GM04503 (cell line): Measurements from ENCODE around the gene SPSB3.
A peak's percentile ranks its signal among the peaks of the same experiment; 100 is the strongest.

ENCODE experiments used
- DNase-seq: peaks from one replicate; pipeline ENCODE4 v3.0.0-alpha.2; 2012; ENCODE audit warnings: low read depth

The SPSB3 gene

GRCh38 chr16:1763521-1764511 is 18.6 kb downstream of the SPSB3 start:
- no peak for DNase-seq

GRCh38 chr16:1762879-1763520 is 19.4 kb downstream of the SPSB3 start:
- DNase-seq: no peak

GRCh38 chr16:1762196-1762878 is 20.0 kb downstream of the SPSB3 start:
- no peak for DNase-seq

DNA sequence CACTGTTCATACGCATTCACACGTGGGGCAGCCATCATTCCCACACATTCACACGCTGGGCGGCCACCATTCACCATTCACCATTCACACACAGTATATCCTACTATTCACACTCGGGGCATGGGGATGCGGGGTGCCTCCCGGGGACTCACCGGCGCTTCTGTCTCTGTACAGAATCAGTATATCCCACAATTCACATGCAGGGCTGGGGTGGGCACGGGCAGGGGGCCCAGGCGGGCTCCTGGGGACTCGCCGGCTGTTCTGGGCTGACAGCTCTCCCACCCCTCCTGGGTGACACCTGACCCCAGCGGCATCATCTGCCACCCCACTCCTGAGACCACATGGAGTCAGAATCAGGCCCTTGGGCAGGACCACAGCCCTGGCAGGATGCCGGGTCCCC is 20.6 kb downstream of the SPSB3 start:
- no peak for DNase-seq

DNA sequence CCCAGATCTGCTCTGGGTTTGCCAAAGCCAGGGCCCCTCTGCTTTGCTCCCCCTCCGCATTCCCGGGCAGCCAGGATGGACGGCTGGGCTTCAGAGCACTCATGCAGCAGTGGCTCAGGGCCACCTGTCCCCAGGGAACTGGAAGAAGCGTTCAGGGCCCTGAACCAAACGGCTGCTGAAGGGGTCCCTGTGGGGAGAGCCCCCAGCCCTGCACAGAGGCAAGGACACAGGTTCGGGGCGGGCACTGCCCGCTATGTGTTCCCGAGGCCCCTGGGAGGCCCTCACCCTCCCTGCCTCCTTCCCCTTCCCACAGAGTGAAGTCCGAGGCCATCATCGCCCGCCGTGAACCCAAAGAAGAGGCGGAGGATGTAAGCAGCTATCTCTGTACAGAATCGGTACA is 21.5 kb downstream of the SPSB3 start:
- no peak for DNase-seq

DNA sequence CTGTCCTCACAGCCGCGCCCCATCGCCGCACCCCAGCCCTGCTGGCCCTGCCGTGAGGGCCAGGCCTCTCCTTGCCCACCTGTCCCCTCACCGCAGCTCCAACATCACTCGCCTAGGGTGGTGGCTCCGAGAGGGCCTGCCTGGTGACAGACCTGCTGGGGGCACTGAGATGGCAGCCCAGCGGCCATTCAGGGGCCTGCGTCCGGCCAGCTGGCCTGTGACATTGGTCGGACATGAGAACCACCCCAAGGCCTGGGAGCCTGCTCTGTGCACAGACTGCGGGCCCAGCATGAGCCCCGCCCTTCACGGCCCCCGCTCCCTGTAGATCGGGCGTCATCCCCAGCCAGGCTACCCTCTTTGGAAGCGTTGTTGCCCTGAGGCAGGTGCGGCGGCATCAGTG is 22.9 kb downstream of the SPSB3 start:
- DNase-seq: no peak

- no peak for DNase-seq
Measured at GRCh38 chr16:1758923-1759322, 23.4 kb downstream of the SPSB3 start.

- DNase-seq: no peak
Measured at GRCh38 chr16:1757714-1758461, 24.5 kb downstream of the SPSB3 start.

- no peak for DNase-seq
Measured at GRCh38 chr16:1754204-1754603, 28.2 kb downstream of the SPSB3 start.

DNA sequence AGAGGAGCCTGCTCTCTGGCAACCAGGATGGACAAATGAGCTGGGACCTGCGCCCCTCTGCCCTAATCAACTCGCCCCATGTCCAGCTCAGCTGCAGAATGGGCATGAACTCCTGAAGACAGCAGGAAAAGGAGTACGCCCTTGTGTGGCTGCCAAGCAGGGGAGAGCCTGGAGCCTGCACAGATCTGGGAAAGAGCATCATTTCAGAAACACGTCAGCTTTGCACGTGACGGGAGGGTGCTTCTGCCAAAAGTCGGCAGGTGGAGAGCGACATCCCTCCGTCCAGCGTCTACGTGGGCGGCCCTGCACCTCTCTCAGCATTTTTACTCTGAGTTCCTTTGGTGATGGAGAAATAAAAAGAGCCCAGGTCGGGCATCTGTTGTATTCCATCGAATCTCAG is 29.5 kb downstream of the SPSB3 start:
- DNase-seq: no peak

DNA sequence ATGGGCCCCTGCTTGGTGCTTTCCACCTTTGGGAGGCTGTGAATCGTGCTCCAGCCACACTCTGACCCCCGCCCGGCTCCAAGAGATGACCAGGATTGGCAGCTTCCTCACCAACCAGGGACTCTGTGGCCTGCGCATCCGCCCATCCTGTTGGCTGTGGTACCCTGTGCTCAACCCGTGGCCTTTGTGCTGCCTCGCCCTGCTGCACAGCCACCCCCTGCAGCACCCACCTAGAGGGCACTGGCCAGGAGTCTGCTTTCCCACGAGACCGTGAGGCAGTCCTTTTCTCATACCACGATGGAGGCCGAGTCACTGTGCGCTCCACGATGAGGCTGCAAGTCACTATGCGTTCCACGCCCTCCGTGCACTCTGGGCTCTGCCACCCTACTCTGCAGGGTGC is 30.4 kb downstream of the SPSB3 start:
- DNase-seq: no peak

GRCh38 chr16:1749152-1750117 is 32.9 kb downstream of the SPSB3 start:
- no peak for DNase-seq

DNA sequence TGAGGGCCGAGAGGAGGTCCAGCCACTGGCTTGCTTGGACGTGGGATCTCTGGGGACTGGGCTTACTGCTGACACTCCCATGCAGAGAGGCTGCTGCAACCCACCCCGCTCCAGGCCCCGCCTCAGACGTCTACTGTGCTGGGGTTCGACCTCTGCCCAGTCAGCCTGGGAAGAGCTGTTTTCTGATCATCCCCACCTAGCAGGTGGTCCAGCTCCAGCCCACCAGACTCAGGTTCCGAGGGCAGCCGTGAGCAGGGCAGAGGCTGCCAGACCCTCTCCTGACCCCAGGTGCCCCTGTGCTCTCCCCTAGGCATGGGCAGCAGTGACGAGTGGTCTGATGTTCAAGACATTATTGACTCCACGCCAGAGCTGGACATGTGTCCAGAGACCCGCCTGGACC is 34.4 kb downstream of the SPSB3 start:
- no peak for DNase-seq

GRCh38 chr16:1746693-1747195 is 35.6 kb downstream of the SPSB3 start:
- DNase-seq: no peak

GRCh38 chr16:1745900-1746692 is 36.3 kb downstream of the SPSB3 start:
- no peak for DNase-seq

GRCh38 chr16:1745181-1745899 is 37.0 kb downstream of the SPSB3 start:
- peak; percentile 35 for DNase-seq

DNA sequence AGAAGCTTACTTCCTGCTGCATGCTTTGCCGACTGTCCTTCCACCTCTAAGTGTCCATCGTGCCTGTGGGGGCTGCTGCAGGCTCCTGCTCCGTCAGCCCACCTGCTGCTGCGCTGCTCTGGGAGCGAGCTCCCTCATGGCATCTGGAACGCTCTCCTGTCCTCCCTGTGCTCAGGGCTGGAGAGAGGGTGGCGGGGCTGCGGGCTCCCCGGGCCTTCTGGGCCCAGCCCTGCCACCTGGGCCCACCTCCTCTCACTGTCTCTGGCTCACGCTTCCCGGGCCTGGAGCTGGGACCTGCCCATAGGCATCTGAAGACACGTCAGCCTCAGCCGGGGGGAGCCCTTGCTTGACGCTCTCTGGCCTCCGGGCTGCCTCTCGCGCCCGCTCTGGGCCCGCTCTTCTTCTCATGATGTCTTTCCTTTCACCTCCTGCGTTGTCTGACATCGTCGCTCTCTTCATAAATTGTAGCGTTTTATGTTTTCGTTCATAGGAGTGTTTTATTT is 38.0 kb downstream of the SPSB3 start:
- no peak for DNase-seq

GRCh38 chr16:1743376-1744337 is 38.7 kb downstream of the SPSB3 start:
- no peak for DNase-seq
